NCI-H146 treated with DMSO at 0.1 percent for 48 hours (cell line): ENCODE results near the gene GABRD.
"Not testable (repeated sequence)": the region's sequence is repeated elsewhere in the genome, so short reads cannot be mapped to it uniquely, and the experiment has no call there.

Experiments
- DNase-seq: peaks from one replicate; lab custom pipeline; 2025; ENCODE audit not compliant: unreplicated experiment; lab: John Stamatoyannopoulos, UW

Gene GABRD

GRCh38 chr1:2019172-2019543 lies at the start of gene GABRD:
Gene GABRD, plus strand, starts transcription at chr1:2019345. Its CDS starts 79 bp downstream, at chr1:2019424.
- no peak for DNase-seq

GRCh38 chr1:1969505-1969900 lies 49.6 kb upstream of the GABRD start:
- DNase-seq, result no peak

- no peak for DNase-seq
These were observed 49.0 kb upstream of the GABRD start for GRCh38 chr1:1969953-1970716.

- no peak for DNase-seq
These were observed 48.1 kb upstream of the GABRD start for GRCh38 chr1:1971017-1971416.

GRCh38 chr1:1971688-1972087 lies 47.5 kb upstream of the GABRD start:
- DNase-seq, result no peak

GRCh38 chr1:1972976-1973715 lies 46.0 kb upstream of the GABRD start:
- DNase-seq, result no peak

- no peak for DNase-seq
These were observed 45.2 kb upstream of the GABRD start for GRCh38 chr1:1973716-1974642.

- no peak for DNase-seq
These were observed 44.3 kb upstream of the GABRD start for GRCh38 chr1:1974834-1975233.

GRCh38 chr1:1975535-1975934 lies 43.6 kb upstream of the GABRD start:
- no peak for DNase-seq

GRCh38 chr1:1976031-1976430 lies 43.1 kb upstream of the GABRD start:
- no peak for DNase-seq

- no peak for DNase-seq
These were observed 41.0 kb upstream of the GABRD start for GRCh38 chr1:1978108-1978507.

GRCh38 chr1:1978690-1979481 lies 40.3 kb upstream of the GABRD start:
- DNase-seq, result not testable (repeated sequence)

- no peak for DNase-seq
These were observed 39.5 kb upstream of the GABRD start for GRCh38 chr1:1979482-1980165.

GRCh38 chr1:1980467-1981141 lies 38.5 kb upstream of the GABRD start:
- no peak for DNase-seq

- DNase-seq, result no peak
These were observed 38.0 kb upstream of the GABRD start for GRCh38 chr1:1981142-1981500.

- DNase-seq, result not testable (repeated sequence)
These were observed 37.4 kb upstream of the GABRD start for GRCh38 chr1:1981631-1982327.

- no peak for DNase-seq
These were observed 36.5 kb upstream of the GABRD start for GRCh38 chr1:1982379-1983232.

GRCh38 chr1:1984560-1985070 lies 34.5 kb upstream of the GABRD start:
- no peak for DNase-seq
